BLaER1 treated with 17β-estradiol and CSF1 and Interleukin-3, amounts not matched to agents 10 nM and 100 nM (cell line): ENCODE data around the gene RNF180.
"Not testable (repeated sequence)": the region's sequence is repeated elsewhere in the genome, so short reads cannot be mapped to it uniquely, and the experiment has no call there.

ENCODE experiments used
- H3K27ac ChIP-seq, 11 experiments: shearing (Covaris generic); formaldehyde crosslinking; 2 replicates each; pipeline ENCODE4 v1.8.1; 2022
- H3K27me3 ChIP-seq, 11 experiments: shearing (Covaris generic); formaldehyde crosslinking; 2 replicates each; pipeline ENCODE4 v1.8.1; 2022
- H3K36me3 ChIP-seq, 11 experiments: shearing (Covaris generic); formaldehyde crosslinking; 2 replicates each; pipeline ENCODE4 v1.8.1; 2022
- H3K4me1 ChIP-seq, 10 experiments: shearing (Covaris generic); formaldehyde crosslinking; 2 replicates each; pipeline ENCODE4 v1.8.1; 2022
- H3K4me2 ChIP-seq, 11 experiments: shearing (Covaris generic); formaldehyde crosslinking; 2 replicates each; pipeline ENCODE4 v1.8.1; 2022
- H3K4me3 ChIP-seq, 10 experiments: shearing (Covaris generic); formaldehyde crosslinking; 2 replicates each; pipeline ENCODE4 v1.8.1; 2022
- H3K9ac ChIP-seq, 11 experiments: shearing (Covaris generic); formaldehyde crosslinking; 2 replicates each; pipeline ENCODE4 v1.8.1; 2022
- H3K9me3 ChIP-seq, 11 experiments: shearing (Covaris generic); formaldehyde crosslinking; replicated peaks in 1 of 11; 2 replicates each; pipeline ENCODE4 v1.8.1; 2022
- H4K20me1 ChIP-seq, 11 experiments: shearing (Covaris generic); formaldehyde crosslinking; 2 replicates each; pipeline ENCODE4 v1.8.1; 2022
- Cebpa-rat ChIP-seq, 11 experiments: shearing (Covaris generic); IDR thresholded peaks; 2 replicates each; pipeline ENCODE4 v1.8.1; 2022

RNF180 gene

DNA sequence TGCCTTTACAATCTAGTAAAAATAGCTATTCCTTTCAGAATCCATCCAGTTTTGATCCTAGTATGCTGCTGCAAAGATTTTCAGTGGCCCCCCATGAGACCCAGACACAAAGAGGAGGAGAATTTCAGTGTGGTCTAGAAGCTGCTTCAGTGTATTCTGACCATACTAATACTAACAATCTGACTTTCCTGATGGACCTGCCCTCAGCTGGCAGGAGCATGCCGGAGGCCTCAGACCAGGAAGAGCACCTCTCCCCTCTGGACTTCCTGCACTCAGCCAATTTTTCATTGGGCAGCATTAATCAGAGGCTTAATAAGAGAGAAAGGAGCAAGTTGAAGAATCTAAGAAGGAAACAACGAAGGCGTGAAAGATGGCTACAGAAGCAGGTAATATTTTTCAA is 48.5 kb downstream of the RNF180 start:
- Histone ChIP-seq H3K9me3 (no peaks in the 10 kb centered on the region), H3K27ac (no peak overlapping the region), H3K4me1 (no peaks in the 10 kb centered on the region; a peak in 1 of 20 replicates), H4K20me1 (no peaks in the 10 kb centered on the region), H3K9ac (no peak overlapping the region), H3K36me3 (no peaks in the 10 kb centered on the region), H3K27me3 (no peaks in the 10 kb centered on the region), H3K4me3 (no peak overlapping the region), H3K4me2 (no peak overlapping the region)
- TF ChIP-seq Cebpa-rat (IDR thresholded peaks at IDR 0.05), result no peak

GRCh38 chr5:64221911-64222310 is 56.3 kb downstream of the RNF180 start:
- no peak for TF ChIP-seq Cebpa-rat (IDR thresholded peaks at IDR 0.05)
- Histone ChIP-seq H3K9ac (no peak overlapping the region), H3K36me3 (no peaks in the 10 kb centered on the region), H3K9me3 (peaks cover 12 to 16% (median 15%) of the 10 kb centered on the region in 11 experiments; a peak in 20 of 22 replicates), H3K4me3 (no peak overlapping the region), H4K20me1 (no peaks in the 10 kb centered on the region), H3K4me1 (no peaks in the 10 kb centered on the region), H3K27me3 (no peaks in the 10 kb centered on the region), H3K27ac (no peak overlapping the region), H3K4me2 (no peak overlapping the region)

DNA sequence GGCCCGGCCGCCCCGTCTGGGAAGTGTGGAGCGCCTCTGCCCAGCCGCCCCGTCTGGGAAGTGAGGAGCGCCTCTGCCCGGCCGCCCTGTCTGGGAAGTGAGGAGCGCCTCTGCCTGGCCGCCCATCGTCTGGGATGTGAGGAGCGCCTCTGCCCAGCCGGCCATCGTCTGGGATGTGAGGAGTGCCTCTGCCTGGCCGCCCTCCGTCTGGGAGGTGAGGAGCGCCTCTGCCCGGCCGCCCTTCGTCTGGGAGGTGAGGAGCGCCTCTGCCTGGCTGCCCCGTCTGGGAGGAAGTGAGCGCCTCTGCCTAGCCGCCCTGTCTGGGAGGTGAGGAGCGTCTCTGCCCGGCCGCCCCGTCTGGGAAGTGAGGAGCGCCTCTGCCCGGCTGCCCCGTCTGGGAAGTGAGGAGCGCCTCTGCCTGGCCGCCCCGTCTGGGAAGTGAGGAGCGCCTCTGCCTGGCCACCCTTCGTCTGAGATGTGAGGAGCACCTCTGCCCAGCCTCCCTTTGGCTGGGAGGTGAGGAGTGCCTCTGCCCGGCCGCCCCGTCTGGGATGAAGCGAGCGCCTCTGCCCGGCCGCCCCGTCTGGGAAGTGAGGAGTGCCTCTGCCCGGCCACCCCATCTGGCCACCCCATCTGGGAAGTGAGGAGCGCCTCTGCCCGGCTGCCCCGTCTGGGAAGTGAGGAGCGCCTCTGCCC is 59.8 kb downstream of the RNF180 start:
- not testable (repeated sequence) for H3K27ac ChIP-seq, H3K27me3 ChIP-seq, H4K20me1 ChIP-seq, H3K9ac ChIP-seq, H3K4me1 ChIP-seq, H3K4me2 ChIP-seq, H3K36me3 ChIP-seq, H3K4me3 ChIP-seq
- peaks cover 12 to 16% (median 15%) of the 10 kb centered on the region in 11 experiments; a peak in 20 of 22 replicates for H3K9me3 ChIP-seq

DNA sequence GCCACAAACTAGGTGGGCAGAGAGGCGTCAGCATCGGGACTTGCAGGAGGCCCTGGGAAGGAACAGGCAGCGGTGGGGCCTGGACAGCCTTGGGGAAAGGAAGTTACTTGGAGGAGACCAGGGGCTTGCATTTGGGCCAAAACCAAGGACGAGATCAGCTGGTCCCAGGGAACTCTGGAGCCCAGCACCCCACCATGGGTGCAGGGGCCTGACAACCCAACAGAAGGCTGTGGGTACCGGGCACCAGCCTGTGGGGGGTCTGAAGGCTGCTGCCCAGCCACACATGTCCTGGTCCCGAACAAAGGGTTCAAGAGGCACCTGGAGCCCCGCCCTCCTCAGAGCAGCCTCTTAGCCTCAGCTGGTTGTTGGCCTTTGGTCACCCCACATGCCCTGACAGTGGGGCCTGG is 61.5 kb downstream of the RNF180 start:
- H3K4me3 ChIP-seq, H3K27me3 ChIP-seq, H3K9ac ChIP-seq, H3K4me1 ChIP-seq, H3K36me3 ChIP-seq, H3K27ac ChIP-seq, H4K20me1 ChIP-seq, H3K4me2 ChIP-seq: not testable (repeated sequence)
- H3K9me3 ChIP-seq, result peaks cover 12 to 16% (median 15%) of the 10 kb centered on the region in 11 experiments; a peak in 20 of 22 replicates

DNA sequence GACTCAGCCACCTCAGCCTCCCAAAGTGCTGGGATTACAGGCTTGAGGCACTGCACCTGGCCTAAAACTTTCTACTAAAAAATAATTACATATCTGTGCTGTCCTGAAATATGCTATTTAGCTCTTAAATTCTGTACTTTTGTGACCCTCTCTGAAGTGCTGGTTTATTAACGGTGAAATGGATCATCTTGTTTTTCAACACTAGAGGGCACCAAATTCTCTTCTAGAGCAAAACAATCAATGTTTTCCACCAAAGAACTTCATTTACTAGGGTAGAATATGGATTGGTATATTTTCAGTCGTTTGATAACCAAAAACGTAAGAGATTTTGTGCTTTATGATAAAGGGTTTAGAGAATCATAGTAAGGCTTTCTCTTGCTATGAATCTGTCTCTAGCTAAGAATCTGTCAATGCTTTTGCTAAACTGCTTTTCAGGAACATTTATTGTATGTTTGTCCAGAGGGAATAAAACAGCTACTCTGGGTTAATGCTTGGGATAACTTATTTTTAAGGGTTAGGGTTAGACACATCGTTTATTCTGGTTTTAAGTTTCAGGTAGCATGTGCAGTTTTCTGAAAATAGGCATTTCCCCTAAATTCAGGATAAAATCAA is 63.6 kb downstream of the RNF180 start:
- TF ChIP-seq Cebpa-rat (IDR thresholded peaks at IDR 0.05), result no peak
- H3K27ac ChIP-seq, result no peak overlapping the region
- H3K4me3 ChIP-seq, result no peak overlapping the region
- no peaks in the 10 kb centered on the region for H3K36me3 ChIP-seq
- no peaks in the 10 kb centered on the region for H3K27me3 ChIP-seq
- no peak overlapping the region for H3K4me2 ChIP-seq
- no peak overlapping the region for H3K9ac ChIP-seq
- H4K20me1 ChIP-seq, result no peaks in the 10 kb centered on the region
- H3K4me1 ChIP-seq, result no peaks in the 10 kb centered on the region
- H3K9me3 ChIP-seq, result peaks cover 12 to 16% (median 15%) of the 10 kb centered on the region in 11 experiments; a peak in 20 of 22 replicates

DNA sequence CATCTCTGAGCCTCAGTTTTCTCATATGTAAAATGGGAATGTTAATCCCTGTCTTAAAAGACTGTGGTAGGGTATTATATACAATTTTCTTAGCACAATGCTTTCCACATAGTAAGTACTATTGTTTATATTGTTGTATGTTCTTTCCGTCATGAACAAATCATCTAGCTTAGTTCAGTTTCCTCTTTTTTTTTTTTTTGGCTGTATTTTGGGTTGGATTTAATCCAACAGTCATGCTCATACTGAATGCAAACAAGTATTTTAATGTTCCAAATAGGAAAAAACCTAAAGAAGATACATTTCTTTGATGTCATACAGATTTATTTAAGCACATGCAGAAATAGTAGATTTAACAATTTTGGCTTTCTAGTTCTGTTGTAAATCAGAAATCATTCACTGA is 95.1 kb downstream of the RNF180 start:
- Histone ChIP-seq H3K4me2 (no peak overlapping the region), H3K27me3 (no peaks in the 10 kb centered on the region), H4K20me1 (no peaks in the 10 kb centered on the region), H3K9me3 (peaks cover 0 to 6% (median 0%) of the 10 kb centered on the region in 11 experiments; a peak in 2 of 22 replicates), H3K9ac (no peak overlapping the region), H3K36me3 (no peaks in the 10 kb centered on the region), H3K4me1 (no peaks in the 10 kb centered on the region), H3K4me3 (no peak overlapping the region), H3K27ac (no peak overlapping the region)
- no peak for TF ChIP-seq Cebpa-rat (IDR thresholded peaks at IDR 0.05)

GRCh38 chr5:64269164-64269563 is 103.5 kb downstream of the RNF180 start:
- Histone ChIP-seq H4K20me1 (no peaks in the 10 kb centered on the region), H3K4me3 (no peak overlapping the region), H3K36me3 (no peaks in the 10 kb centered on the region), H3K9ac (no peak overlapping the region), H3K27me3 (no peaks in the 10 kb centered on the region), H3K9me3 (peaks cover 0 to 6% (median 0%) of the 10 kb centered on the region in 11 experiments; a peak in 2 of 22 replicates), H3K4me2 (no peak overlapping the region), H3K4me1 (no peaks in the 10 kb centered on the region), H3K27ac (no peak overlapping the region)
- TF ChIP-seq Cebpa-rat (IDR thresholded peaks at IDR 0.05), result no peak

DNA sequence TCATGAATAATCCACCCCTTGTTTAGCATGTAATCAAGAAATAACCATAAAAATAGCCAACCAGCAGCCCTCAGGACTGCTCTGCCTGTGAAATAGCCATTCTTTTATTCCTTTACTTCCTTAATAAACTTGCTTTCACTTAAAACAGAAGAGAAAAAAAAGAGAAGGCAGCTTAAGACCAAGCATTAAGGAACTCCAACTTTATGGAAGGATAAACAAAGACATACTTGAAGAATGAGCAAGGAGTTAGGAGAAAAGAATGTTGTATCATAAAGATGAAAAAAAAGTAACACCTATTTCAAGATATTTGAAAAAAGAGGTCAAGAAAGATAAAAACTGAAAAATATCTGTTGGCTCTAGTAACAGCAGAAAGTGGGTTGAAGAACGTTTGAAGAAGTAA is 107.6 kb downstream of the RNF180 start:
- Histone ChIP-seq H3K36me3 (no peaks in the 10 kb centered on the region), H3K4me1 (no peaks in the 10 kb centered on the region), H3K9me3 (no peaks in the 10 kb centered on the region), H3K27ac (no peak overlapping the region), H3K9ac (no peak overlapping the region), H3K27me3 (no peaks in the 10 kb centered on the region), H3K4me2 (no peak overlapping the region), H3K4me3 (no peak overlapping the region), H4K20me1 (no peaks in the 10 kb centered on the region)
- no peak for TF ChIP-seq Cebpa-rat (IDR thresholded peaks at IDR 0.05)

- no peak overlapping the region for H3K4me3 ChIP-seq
- TF ChIP-seq Cebpa-rat (IDR thresholded peaks at IDR 0.05), result no peak
- H3K9ac ChIP-seq, result no peak overlapping the region
- H3K4me2 ChIP-seq, result no peak overlapping the region
- no peaks in the 10 kb centered on the region for H3K4me1 ChIP-seq
- H3K27me3 ChIP-seq, result peaks cover 0 to 3% (median 0%) of the 10 kb centered on the region in 11 experiments; a peak in 2 of 22 replicates
- no peak overlapping the region for H3K27ac ChIP-seq
- H4K20me1 ChIP-seq, result no peaks in the 10 kb centered on the region
- peaks cover 6 to 24% (median 14%) of the 10 kb centered on the region in 11 experiments; a peak in 20 of 22 replicates for H3K9me3 ChIP-seq
- no peaks in the 10 kb centered on the region for H3K36me3 ChIP-seq
Measured at GRCh38 chr5:64285188-64286130, 119.8 kb downstream of the RNF180 start.
